CD4-positive, alpha-beta T cell (primary cell): ENCODE results near the gene ADAM10. TPM values are rescaled to one million over a fixed set of nuclear protein-coding genes. Genes with fewer than 3 reads are reported as not detected.

Experiments used
- ATAC-seq: fragments of 200-7000 bp; cut with Tn5 transposase; one replicate; pipeline ENCODE4 v1.10.0; 2022; ENCODE audit warnings: mild to moderate bottlenecking; ENCODE audit not compliant: poor library complexity
- CTCF ChIA-PET: fragments of 350-600 bp; sonication (Branson Sonifier 250); formaldehyde crosslinking; loops from one replicate; lab custom pipeline; 2021; ENCODE audit warnings: antibody characterized with exemption, inconsistent platforms; lab: Charles Lee
- POLR2A ChIA-PET: fragments of 350-600 bp; sonication (Branson Sonifier 250); formaldehyde crosslinking; loops from one replicate; lab custom pipeline; 2021; ENCODE audit warnings: antibody characterized with exemption, inconsistent platforms; lab: Charles Lee
- DNase-seq, 14 experiments: peaks; one replicate each; pipeline ENCODE4 v3.0.0-alpha.2; 2013 to 2020; ENCODE audit warnings: mixed read lengths in 2 of 14
- H3K27ac ChIP-seq, 2 donors: one replicate each; pipeline versions ENCODE4 v1.5.1 to v1.7.0; 2013; ENCODE audit warnings: low read length in 2 of 2, low read depth in 1 of 2, mild to moderate bottlenecking in 1 of 2
- H3K27me3 ChIP-seq, 2 experiments: 1 replicate in 1 of 2; 2 replicates in 1 of 2; pipeline versions ENCODE4 v1.6.1 to v1.7.0; 2013; ENCODE audit warnings: low read length in 2 of 2, control low read depth in 1 of 2, mild to moderate bottlenecking in 1 of 2, moderate library complexity in 1 of 2; ENCODE audit not compliant: insufficient read depth in 2 of 2, control insufficient read depth in 1 of 2
- H3K36me3 ChIP-seq: one replicate; pipeline ENCODE4 v1.6.1; 2013; ENCODE audit warnings: low read length, control low read depth; ENCODE audit not compliant: insufficient read depth
- H3K4me1 ChIP-seq: one replicate; pipeline ENCODE4 v1.6.1; 2013; ENCODE audit warnings: low read length, control low read depth; ENCODE audit not compliant: insufficient read depth
- H3K4me3 ChIP-seq: one replicate; pipeline ENCODE4 v1.5.1; 2013; ENCODE audit warnings: mild to moderate bottlenecking, low read length, moderate library complexity
- H3K9me3 ChIP-seq, 2 experiments: 1 replicate in 1 of 2; 2 replicates in 1 of 2; pipeline versions ENCODE4 v1.6.1 to v1.7.0; 2013; ENCODE audit warnings: low read length in 2 of 2, mild to moderate bottlenecking in 2 of 2, control low read depth in 1 of 2, moderate library complexity in 1 of 2; ENCODE audit not compliant: control insufficient read depth in 1 of 2, insufficient read depth in 1 of 2
- H3K27ac Mint-ChIP-seq: one replicate; pipeline ENCODE4 v1.8.0; 2020; ENCODE audit warnings: mixed read lengths
- H3K27me3 Mint-ChIP-seq: one replicate; pipeline ENCODE4 v1.8.0; 2021; ENCODE audit warnings: mixed read lengths
- H3K36me3 Mint-ChIP-seq: one replicate; pipeline ENCODE4 v1.8.0; 2021; ENCODE audit warnings: low read depth, mixed read lengths
- H3K4me1 Mint-ChIP-seq: one replicate; pipeline ENCODE4 v1.8.0; 2021; ENCODE audit warnings: low read depth, mixed read lengths
- H3K4me3 Mint-ChIP-seq: one replicate; pipeline ENCODE4 v1.8.0; 2020; ENCODE audit warnings: mild to moderate bottlenecking, mixed read lengths
- H3K9me3 Mint-ChIP-seq: one replicate; pipeline ENCODE4 v1.8.0; 2020; ENCODE audit warnings: mixed read lengths
- CTCF ChIP-seq: fragments of 200-600 bp; IDR thresholded peaks from one replicate; pipeline ENCODE4 v1.8.0; 2022; ENCODE audit warnings: antibody characterized with exemption, mild to moderate bottlenecking
- intact Hi-C, 2 experiments: fragments of 100-400 bp; cut with DNase I in 1 of 2; cut with micrococcal nuclease in 1 of 2; formaldehyde crosslinking; loops; one replicate each; pipeline versions ENCODE4 v1.15.1 to v1.9.0; 2023 to 2025; cut with DNase I, micrococcal nuclease
- total RNA-seq, 174 experiments: library from RNA in 2 of 174; stranded (reverse) in 2 of 174; gene quantifications; one replicate each; pipeline ENCODE4 v1.2.3 and lab custom pipeline; 2021 to 2026

The ADAM10 gene
- total RNA-seq, 2 experiments from 2014 or later = 70.5 to 80.4 TPM

GRCh38 chr15:58588096-58588495 lies 161.4 kb downstream of the ADAM10 start:
- ATAC-seq (no peak), DNase-seq (no peak)
- POLR2A ChIA-PET = interaction anchor here (0.7 kb wide), 1 partner anchor 173 kb away, joined by 4 read pairs; no protein-coding TSS in a partner anchor
- Histone ChIP-seq H3K27me3 (no peaks in the 10 kb centered on the region), H3K4me3 (no peak overlapping the region), H3K27ac (no peak overlapping the region), H3K36me3 (no peaks in the 10 kb centered on the region), H3K4me1 (peaks cover 5% of the 10 kb centered on the region), H3K9me3 (no peaks in the 10 kb centered on the region)
- intact Hi-C loops = no loop called here
- H3K27me3 Mint-ChIP-seq = no peaks in the 10 kb centered on the region
- TF ChIP-seq CTCF = no peak
- H3K27ac Mint-ChIP-seq = no peak overlapping the region
- no peaks in the 10 kb centered on the region for H3K9me3 Mint-ChIP-seq
- H3K4me3 Mint-ChIP-seq = no peak overlapping the region
- peaks cover 21% of the 10 kb centered on the region for H3K4me1 Mint-ChIP-seq
- CTCF ChIA-PET = interaction anchor here (0.6 kb wide), 1 partner anchor 41 kb away, joined by 3 read pairs; no protein-coding TSS in a partner anchor
- no peaks in the 10 kb centered on the region for H3K36me3 Mint-ChIP-seq

GRCh38 chr15:58587486-58587885 lies 162.0 kb downstream of the ADAM10 start:
- intact Hi-C loops = no loop called here
- no peaks in the 10 kb centered on the region for H3K36me3 ChIP-seq
- no peak overlapping the region for H3K27ac Mint-ChIP-seq
- CTCF ChIA-PET = interaction anchor here (0.6 kb wide), 1 partner anchor 40 kb away, joined by 3 read pairs; no protein-coding TSS in a partner anchor
- H3K9me3 Mint-ChIP-seq = no peaks in the 10 kb centered on the region
- no peaks in the 10 kb centered on the region for H3K9me3 ChIP-seq
- DNase-seq = no peak
- H3K36me3 Mint-ChIP-seq = no peaks in the 10 kb centered on the region
- no peaks in the 10 kb centered on the region for H3K27me3 Mint-ChIP-seq
- H3K4me1 ChIP-seq = peaks cover 5% of the 10 kb centered on the region
- peaks cover 21% of the 10 kb centered on the region for H3K4me1 Mint-ChIP-seq
- H3K4me3 ChIP-seq = no peak overlapping the region
- no peak overlapping the region for H3K4me3 Mint-ChIP-seq
- no peak for ATAC-seq
- no peak overlapping the region for H3K27ac ChIP-seq
- no peak for TF ChIP-seq CTCF
- no peaks in the 10 kb centered on the region for H3K27me3 ChIP-seq
- POLR2A ChIA-PET = interaction anchor here (0.7 kb wide), 1 partner anchor 173 kb away, joined by 4 read pairs; no protein-coding TSS in a partner anchor

- no peak for ATAC-seq
- POLR2A ChIA-PET = interaction anchor here (0.5 to 1.0 kb wide), 2 partner anchors 21 to 1995 kb away, joined by 3 read pairs; no protein-coding TSS in a partner anchor
- Histone ChIP-seq H3K36me3 (no peaks in the 10 kb centered on the region), H3K4me3 (no peak overlapping the region), H3K27me3 (no peaks in the 10 kb centered on the region), H3K9me3 (no peaks in the 10 kb centered on the region), H3K4me1 (peaks cover 5% of the 10 kb centered on the region), H3K27ac (no peak overlapping the region)
- H3K4me1 Mint-ChIP-seq = peaks cover 19% of the 10 kb centered on the region
- no peak for TF ChIP-seq CTCF
- no peaks in the 10 kb centered on the region for H3K9me3 Mint-ChIP-seq
- no peak for DNase-seq
- CTCF ChIA-PET = no interaction called here
- intact Hi-C loops = no loop called here
- H3K4me3 Mint-ChIP-seq = no peak overlapping the region
- H3K36me3 Mint-ChIP-seq = no peaks in the 10 kb centered on the region
- no peak overlapping the region for H3K27ac Mint-ChIP-seq
- H3K27me3 Mint-ChIP-seq = no peaks in the 10 kb centered on the region
These were observed 163.6 kb downstream of the ADAM10 start for GRCh38 chr15:58585693-58586443.
